Kidney epithelial cell (primary cell): ENCODE results near the gene CD81. TPM values are rescaled to one million over a fixed set of nuclear protein-coding genes. Genes with fewer than 3 reads are reported as not detected.

Experiments used
- DNase-seq: peaks from one replicate; pipeline ENCODE4 v3.0.0-alpha.2; 2010; ENCODE audit warnings: low read depth
- H3K27me3 ChIP-seq: 2 replicates; pipeline ENCODE4 v1.6.0; 2011; ENCODE audit warnings: low read length; ENCODE audit not compliant: control insufficient read depth, insufficient read depth
- H3K36me3 ChIP-seq: 2 replicates; pipeline ENCODE4 v1.5.1; 2011; ENCODE audit warnings: low read length; ENCODE audit not compliant: control insufficient read depth, insufficient read depth
- H3K4me3 ChIP-seq: 2 replicates; pipeline ENCODE4 v1.5.1; 2011; ENCODE audit warnings: low read depth, mild to moderate bottlenecking, control low read depth, low read length
- CTCF ChIP-seq: IDR thresholded peaks from 2 replicates; pipeline ENCODE4 v1.5.1; 2011; ENCODE audit warnings: mild to moderate bottlenecking, moderate library complexity, low read length, control low read depth, inconsistent platforms; ENCODE audit not compliant: insufficient read depth, poor library complexity, severe bottlenecking
- total RNA-seq: library from RNA; depleted of rRNA; stranded (reverse); fragments of >200 nt; gene quantifications from 2 replicates; pipeline ENCODE4 v1.2.3, GENCODE V29; 2015

The CD81 gene
- total RNA-seq, 1 donor from 2014 or later, result 216 TPM

GRCh38 chr11:2380807-2381350, 3.8 kb downstream of the CD81 start:
- Histone ChIP-seq H3K27me3 (no peaks in the 10 kb centered on the region), H3K4me3 (no peak overlapping the region), H3K36me3 (no peaks in the 10 kb centered on the region)
- DNase-seq, result no peak
- no peak for TF ChIP-seq CTCF

- DNase-seq, result no peak
- H3K4me3 ChIP-seq, result no peak overlapping the region
- no peak for TF ChIP-seq CTCF
- H3K27me3 ChIP-seq, result no peaks in the 10 kb centered on the region
- H3K36me3 ChIP-seq, result no peaks in the 10 kb centered on the region
These were observed 4.5 kb downstream of the CD81 start for GRCh38 chr11:2381494-2382128.

GRCh38 chr11:2382129-2382517, 5.0 kb downstream of the CD81 start:
- Histone ChIP-seq H3K36me3 (no peaks in the 10 kb centered on the region), H3K27me3 (no peaks in the 10 kb centered on the region), H3K4me3 (no peak overlapping the region)
- TF ChIP-seq CTCF, result no peak
- no peak for DNase-seq

- no peak overlapping the region for H3K4me3 ChIP-seq
- TF ChIP-seq CTCF, result no peak
- no peak for DNase-seq
These were observed 6.1 kb downstream of the CD81 start for GRCh38 chr11:2382936-2383851.

GRCh38 chr11:2383852-2384804, 7.0 kb downstream of the CD81 start:
- Histone ChIP-seq H3K36me3 (no peaks in the 10 kb centered on the region), H3K4me3 (no peak overlapping the region), H3K27me3 (no peaks in the 10 kb centered on the region)
- no peak for TF ChIP-seq CTCF
- DNase-seq, result no peak

More at GRCh38 chr11:2382936-2383851, 6.1 kb downstream of the CD81 start:
- Histone ChIP-seq H3K27me3 (no peaks in the 10 kb centered on the region), H3K36me3 (no peaks in the 10 kb centered on the region)
